ENCODE measurements around the gene RTKN. TPM values are rescaled to one million over a fixed set of nuclear protein-coding genes. Genes with fewer than 3 reads are reported as not detected.
"Not testable (repeated sequence)": the region's sequence is repeated elsewhere in the genome, so short reads cannot be mapped to it uniquely, and the experiment has no call there.

The RTKN gene
- total RNA-seq, 1 donor from 2014 or later, result 18.0 TPM

- no peak for DNase-seq (ENCODE audit: low read depth in 2 of 2)
Measured at GRCh38 chr2:74461187-74462053, 19.7 kb upstream of the RTKN start.

- DNase-seq (ENCODE audit: low read depth in 2 of 2), result not testable (repeated sequence)
Measured at GRCh38 chr2:74460187-74460586, 18.4 kb upstream of the RTKN start.

- not testable (repeated sequence) for DNase-seq (ENCODE audit: low read depth in 2 of 2)
Measured at GRCh38 chr2:74459503-74460118, 17.9 kb upstream of the RTKN start.

GRCh38 chr2:74458938-74459363, 17.2 kb upstream of the RTKN start:
- DNase-seq (ENCODE audit: low read depth in 2 of 2), result no peak

GRCh38 chr2:74458132-74458937, 16.6 kb upstream of the RTKN start, which contains the start of gene WBP1:
WBP1 (plus strand) TSS chr2:74458438; CDS start chr2:74458603, 165 bp downstream.
- peak; percentile 100 for DNase-seq (ENCODE audit: low read depth in 2 of 2)

- peak in 1 of 2 donors; percentile 69 for DNase-seq (ENCODE audit: low read depth in 2 of 2)
Measured at GRCh38 chr2:74457549-74458131, 15.9 kb upstream of the RTKN start.

GRCh38 chr2:74457129-74457548, 15.4 kb upstream of the RTKN start:
- no peak for DNase-seq (ENCODE audit: low read depth in 2 of 2)

GRCh38 chr2:74454654-74455511, 13.1 kb upstream of the RTKN start, which contains the start of gene INO80B:
INO80B (plus strand) TSS chr2:74455087; CDS start chr2:74455117, 30 bp downstream.
- DNase-seq (ENCODE audit: low read depth in 2 of 2), result peak; percentile 98

GRCh38 chr2:74450570-74451190, 8.9 kb upstream of the RTKN start:
- DNase-seq (ENCODE audit: low read depth in 2 of 2), result no peak

GRCh38 chr2:74448771-74449170, 7.0 kb upstream of the RTKN start:
- DNase-seq (ENCODE audit: low read depth in 2 of 2), result no peak

GRCh38 chr2:74447230-74447999, 5.7 kb upstream of the RTKN start:
- DNase-seq (ENCODE audit: low read depth in 2 of 2), result no peak

- no peak for DNase-seq (ENCODE audit: low read depth in 2 of 2)
Measured at GRCh38 chr2:74444498-74445318, 3.0 kb upstream of the RTKN start.

- not testable (repeated sequence) for DNase-seq (ENCODE audit: low read depth in 2 of 2)
Measured at GRCh38 chr2:74442483-74443297, 953 bp upstream of the RTKN start.

- DNase-seq (ENCODE audit: low read depth in 2 of 2), result no peak
Measured at GRCh38 chr2:74441170-74441689, 507 bp downstream of the RTKN start.

GRCh38 chr2:74440378-74441169, 1.2 kb downstream of the RTKN start:
- peak; percentile 47 to 79 for DNase-seq (ENCODE audit: low read depth in 2 of 2)

GRCh38 chr2:74439803-74440377, 1.8 kb downstream of the RTKN start:
- peak in 1 of 2 donors; percentile 20 for DNase-seq (ENCODE audit: low read depth in 2 of 2)

Measured in dermis microvascular lymphatic vessel endothelial cell (primary cell).